H1 (cell line): ENCODE measurements around the gene NHP2. TPM values are rescaled to one million over a fixed set of nuclear protein-coding genes. Genes with fewer than 3 reads are reported as not detected.

Source experiments
- CTCF ChIA-PET: fragments of 300-600 bp; sonication (Branson Sonifier 250); formaldehyde crosslinking; loops from one replicate; lab custom pipeline; 2021; ENCODE audit not compliant: partially characterized antibody; lab: Charles Lee
- POLR2A ChIA-PET: fragments of 300-600 bp; sonication (Branson Sonifier 250); formaldehyde crosslinking; loops from one replicate; lab custom pipeline; 2021; ENCODE audit warnings: inconsistent platforms; ENCODE audit not compliant: partially characterized antibody; lab: Charles Lee
- DNase-seq, 2 experiments: peaks; one replicate each; pipeline versions ENCODE4 v3.0.0 to v3.0.0-alpha.2; 2010 to 2022; ENCODE audit warnings: low spot score in 2 of 2, low read depth in 1 of 2, mixed read lengths in 1 of 2
- FAIRE-seq: peaks from 2 replicates; lab custom pipeline; 2011; peaks lifted over from hg19 to GRCh38; lab: Jason Lieb, UNC
- H2AFZ ChIP-seq: 2 replicates; pipeline ENCODE4 v1.8.1; 2012; ENCODE audit warnings: low read length, inconsistent platforms
- H2AK5ac ChIP-seq: 2 replicates; pipeline ENCODE4 v1.6.1; 2013; ENCODE audit warnings: low read depth, low read length
- H2BK120ac ChIP-seq: replicated peaks from 2 replicates; pipeline ENCODE3; 2013; ENCODE audit warnings: low read depth, low read length, inconsistent platforms
- H2BK12ac ChIP-seq: 2 replicates; pipeline ENCODE4 v1.6.1; 2013; ENCODE audit warnings: low read depth, low read length
- H2BK15ac ChIP-seq: 2 replicates; pipeline ENCODE4 v1.6.1; 2013; ENCODE audit warnings: low read length
- H2BK20ac ChIP-seq: 2 replicates; pipeline ENCODE4 v1.6.1; 2013; ENCODE audit warnings: low read length
- H2BK5ac ChIP-seq: 2 replicates; pipeline ENCODE4 v1.6.1; 2013; ENCODE audit warnings: low read depth, low read length
- H3K14ac ChIP-seq: 2 replicates; pipeline ENCODE4 v1.6.1; 2013; ENCODE audit warnings: inconsistent platforms; ENCODE audit not compliant: insufficient read length
- H3K18ac ChIP-seq: 2 replicates; pipeline ENCODE4 v1.6.1; 2013; ENCODE audit warnings: low read length; ENCODE audit errors: extremely low read depth
- H3K23ac ChIP-seq: 2 replicates; pipeline ENCODE4 v1.6.1; 2013; ENCODE audit warnings: inconsistent platforms; ENCODE audit not compliant: insufficient read length
- H3K23me2 ChIP-seq: 2 replicates; pipeline ENCODE4 v1.6.1; 2013; ENCODE audit warnings: low read depth, low read length
- H3K27ac ChIP-seq: 2 replicates; pipeline ENCODE4 v1.6.1; 2011; ENCODE audit warnings: low read depth, low read length, inconsistent platforms
- H3K27me3 ChIP-seq, 4 experiments: replicated peaks in 1 of 4; 1 replicate in 1 of 4; 2 replicates in 3 of 4; pipeline versions ENCODE4 v1.6.1 to v1.8.1; 2011 to 2013; ENCODE audit warnings: low read length in 3 of 4, mild to moderate bottlenecking in 3 of 4, inconsistent platforms in 2 of 4, mixed read lengths in 2 of 4, moderate library complexity in 1 of 4; ENCODE audit not compliant: control insufficient read depth in 3 of 4, insufficient read depth in 3 of 4; ENCODE audit errors: extremely low read depth in 1 of 4
- H3K36me3 ChIP-seq, 4 experiments: 2 replicates each; pipeline versions ENCODE4 v1.6.1 to v1.8.1; 2011 to 2013; ENCODE audit warnings: mild to moderate bottlenecking in 4 of 4, low read length in 3 of 4, moderate library complexity in 2 of 4, control low read depth in 1 of 4, inconsistent platforms in 1 of 4; ENCODE audit not compliant: insufficient read depth in 4 of 4, control insufficient read depth in 2 of 4
- H3K4ac ChIP-seq: replicated peaks from 2 replicates; pipeline ENCODE3; 2013; ENCODE audit warnings: low read length, low read depth, mixed read lengths, inconsistent platforms; ENCODE audit not compliant: insufficient read length
- H3K4me1 ChIP-seq, 4 experiments: replicated peaks in 1 of 4; 1 replicate in 1 of 4; 2 replicates in 3 of 4; pipeline versions ENCODE4 v1.6.1 to v1.8.1; 2011 to 2013; ENCODE audit warnings: low read length in 3 of 4, inconsistent platforms in 2 of 4, mixed read lengths in 1 of 4; ENCODE audit not compliant: insufficient read depth in 4 of 4, control insufficient read depth in 3 of 4
- H3K4me2 ChIP-seq, 2 experiments: 2 replicates each; pipeline versions ENCODE4 v1.6.1 to v1.8.1; 2011 to 2013; ENCODE audit warnings: low read depth in 2 of 2, low read length in 2 of 2, control low read depth in 1 of 2, inconsistent platforms in 1 of 2, mild to moderate bottlenecking in 1 of 2; ENCODE audit not compliant: insufficient read depth in 1 of 2
- H3K4me3 ChIP-seq, 4 experiments: fragments of 200-600, 300-600 bp in 1 of 4; sonication (generic), shearing (Covaris generic), sonication (Bioruptor Twin) in 1 of 4; 2 replicates each; pipeline versions ENCODE4 v1.5.1 to v1.8.1; 2011 to 2016; ENCODE audit warnings: low read length in 4 of 4, low read depth in 3 of 4, control low read depth in 2 of 4, inconsistent platforms in 2 of 4, mild to moderate bottlenecking in 2 of 4, mixed read lengths in 1 of 4, moderate library complexity in 1 of 4; ENCODE audit not compliant: insufficient read depth in 2 of 4; ENCODE audit errors: extremely low read depth in 1 of 4
- H3K56ac ChIP-seq: replicated peaks from 2 replicates; pipeline ENCODE3; 2013; ENCODE audit warnings: low read depth, mild to moderate bottlenecking, mixed read lengths, low read length, inconsistent platforms; ENCODE audit not compliant: insufficient read length
- H3K79me1 ChIP-seq: 2 replicates; pipeline ENCODE4 v1.6.1; 2013; ENCODE audit warnings: low read depth, low read length, control low read depth
- H3K79me2 ChIP-seq, 2 experiments: 2 replicates each; pipeline versions ENCODE4 v1.6.1 to v1.8.1; 2012 to 2013; ENCODE audit warnings: low read length in 2 of 2, mild to moderate bottlenecking in 2 of 2, inconsistent platforms in 1 of 2; ENCODE audit not compliant: insufficient read depth in 2 of 2, control insufficient read depth in 1 of 2
- H3K9ac ChIP-seq, 4 experiments: replicated peaks in 1 of 4; 1 replicate in 1 of 4; 2 replicates in 3 of 4; pipeline versions ENCODE4 v1.6.1 to v1.8.1; 2011 to 2013; ENCODE audit warnings: low read depth in 3 of 4, low read length in 3 of 4, control low read depth in 2 of 4, mild to moderate bottlenecking in 2 of 4, moderate library complexity in 2 of 4, inconsistent platforms in 1 of 4; ENCODE audit errors: extremely low read depth in 1 of 4
- H3K9me3 ChIP-seq, 2 experiments: 2 replicates each; pipeline versions ENCODE4 v1.6.1 to v1.8.1; 2012 to 2013; ENCODE audit warnings: mild to moderate bottlenecking in 2 of 2, moderate library complexity in 2 of 2, control low read depth in 1 of 2, inconsistent platforms in 1 of 2, low read depth in 1 of 2, low read length in 1 of 2, mixed read lengths in 1 of 2; ENCODE audit not compliant: insufficient read depth in 2 of 2
- H4K20me1 ChIP-seq, 2 experiments: replicated peaks in 1 of 2; 2 replicates each; pipeline versions ENCODE3 to v1.8.1; 2011 to 2013; ENCODE audit warnings: inconsistent platforms in 2 of 2, low read length in 2 of 2, mild to moderate bottlenecking in 1 of 2; ENCODE audit not compliant: insufficient read depth in 2 of 2, control insufficient read depth in 1 of 2
- H4K5ac ChIP-seq: 2 replicates; pipeline ENCODE4 v1.6.1; 2013; ENCODE audit warnings: low read length, low read depth, mixed read lengths, inconsistent platforms; ENCODE audit not compliant: insufficient read length
- H4K8ac ChIP-seq: 2 replicates; pipeline ENCODE4 v1.8.0; 2013; ENCODE audit warnings: mild to moderate bottlenecking, moderate library complexity, low read length, inconsistent platforms; ENCODE audit not compliant: insufficient read depth; ENCODE audit errors: extremely low read depth
- H4K91ac ChIP-seq: replicated peaks from 2 replicates; pipeline ENCODE3; 2013; ENCODE audit warnings: low read length, mixed read lengths, inconsistent platforms; ENCODE audit not compliant: insufficient read length
- BCL11A ChIP-seq, 2 experiments: IDR thresholded peaks; one replicate each; pipeline ENCODE4 v1.6.1; 2011; ENCODE audit warnings: low read depth in 2 of 2, low read length in 2 of 2, mild to moderate bottlenecking in 2 of 2
- CEBPB ChIP-seq: IDR thresholded peaks from 2 replicates; pipeline ENCODE4 v1.6.1; 2012; ENCODE audit warnings: low read depth, low read length
- CHD2 ChIP-seq: IDR thresholded peaks from 2 replicates; pipeline ENCODE4 v1.6.1; 2012; ENCODE audit warnings: low read length, improper control_type of control experiment
- POU5F1 ChIP-seq: IDR thresholded peaks from 2 replicates; pipeline ENCODE4 v1.6.1; 2011; ENCODE audit warnings: low read depth, mild to moderate bottlenecking, low read length, moderate library complexity
- RAD21 ChIP-seq, 2 experiments: IDR thresholded peaks in 1 of 2; conservative IDR thresholded peaks in 1 of 2; 2 replicates each; pipeline ENCODE4 v1.6.1; 2011; ENCODE audit warnings: low read depth in 2 of 2, low read length in 2 of 2, improper control_type of control experiment in 1 of 2, inconsistent platforms in 1 of 2, mild to moderate bottlenecking in 1 of 2, moderate library complexity in 1 of 2
- SIN3A ChIP-seq, 2 experiments: IDR thresholded peaks in 1 of 2; conservative IDR thresholded peaks in 1 of 2; 2 replicates each; pipeline ENCODE4 v1.6.1; 2011 to 2012; ENCODE audit warnings: low read length in 2 of 2, improper control_type of control experiment in 1 of 2, low read depth in 1 of 2, mild to moderate bottlenecking in 1 of 2
- SP1 ChIP-seq: IDR thresholded peaks from 2 replicates; pipeline ENCODE4 v1.6.1; 2011; ENCODE audit warnings: low read depth, low read length
- TAF1 ChIP-seq: IDR thresholded peaks from 2 replicates; pipeline ENCODE4 v1.6.1; 2011; ENCODE audit warnings: mild to moderate bottlenecking, low read depth, low read length
- WGBS, 2 experiments: shearing (Covaris generic) in 1 of 2; methylation state at CpG; one replicate each; pipeline versions ENCODE4 v1.1.6 to v1.1.7; 2013 to 2015; ENCODE audit warnings: low lambda C conversion rate in 2 of 2, mixed read lengths in 2 of 2, inconsistent platforms in 1 of 2, low coverage in 1 of 2, missing lambda C conversion rate in 1 of 2; ENCODE audit not compliant: insufficient replicate concordance in 2 of 2, insufficient coverage in 1 of 2, insufficient read length in 1 of 2; ENCODE audit errors: extremely low coverage in 1 of 2, missing lambda C conversion rate in 1 of 2; 5-methylcytosine and 5-hydroxymethylcytosine counted together
- polyA plus RNA-seq, 7 experiments: library from polyadenylated mRNA; depleted of rRNA in 3 of 7; stranded (reverse) in 5 of 7; unstranded in 2 of 7; fragments of >200 nt in 5 of 7; fragments of 200-250 nt in 2 of 7; gene quantifications; 1 replicate in 5 of 7; 2 replicates in 1 of 7; 4 replicates in 1 of 7; pipeline versions ENCODE4 v1.2.1 to v1.2.3, GENCODE V29; 2011 to 2013; ENCODE audit warnings: missing spikeins in 2 of 7, mixed read lengths in 2 of 7
- total RNA-seq: library from RNA; stranded (reverse); fragmentation: NEBNext Ultra II Directional; extraction: Animal tissue kit (Norgen Biotek cat#: 25700); gene quantifications from 2 replicates; pipeline ENCODE4 v1.2.1, GENCODE V29; 2021
- TF ChIP-seq, protein P1 (sequence below): IDR thresholded peaks from 2 replicates; pipeline ENCODE4 v1.6.1; 2012; ENCODE audit warnings: inconsistent platforms

The NHP2 gene
- total and polyA plus RNA-seq, 2 of the 8 experiments (the other 6 are each of a cell fraction or from before 2014, with no cell fraction given) = 241 to 263 TPM

DNA sequence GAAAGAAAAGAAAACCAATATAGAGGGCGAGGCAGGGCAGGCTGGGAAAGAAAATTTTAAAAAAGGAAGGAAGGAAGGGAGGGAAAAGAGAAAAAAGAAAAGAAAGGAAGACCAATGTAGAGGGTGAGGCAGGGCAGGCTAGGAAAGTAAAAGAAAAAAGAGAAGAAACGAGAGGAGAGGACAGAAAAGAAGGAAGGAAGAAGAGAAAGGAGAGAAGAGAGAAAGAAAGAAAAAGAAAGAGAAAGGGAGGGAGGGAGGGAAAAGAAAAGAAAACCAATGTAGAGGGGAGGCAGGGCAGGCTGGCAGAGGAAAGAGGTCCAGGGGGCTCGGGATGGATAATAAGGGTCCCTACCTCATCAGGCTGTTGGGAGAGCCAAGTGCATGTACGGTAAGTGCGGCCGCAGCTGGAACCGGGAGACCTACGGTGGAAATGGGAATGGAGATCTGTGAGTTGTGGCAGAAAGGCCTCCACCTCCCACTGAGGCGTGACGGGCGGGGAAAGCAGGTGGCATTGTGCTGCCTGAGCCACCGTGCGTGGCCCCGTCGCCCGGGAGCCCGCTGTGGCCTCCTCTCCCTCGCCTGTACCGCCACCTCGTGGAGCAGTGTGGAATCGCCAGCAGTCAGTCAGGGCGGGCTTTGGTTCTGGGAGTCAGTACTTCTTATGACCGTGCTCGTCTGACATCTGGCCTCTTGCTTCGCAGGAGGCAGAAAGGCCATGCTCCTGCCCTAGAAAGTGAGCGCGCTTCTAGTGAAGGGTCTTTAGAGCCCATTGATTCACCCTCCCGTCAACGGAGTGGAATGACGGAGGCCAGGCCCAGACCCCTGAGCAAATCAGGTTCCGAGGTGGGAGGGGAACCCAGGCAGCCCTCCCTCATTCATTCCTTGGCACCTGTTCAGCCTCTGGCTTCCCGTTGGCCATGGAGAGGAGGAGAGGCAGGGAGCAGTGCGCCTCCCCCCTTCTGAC, 10.4 kb upstream of the NHP2 start:
- Histone ChIP-seq H2AK5ac (no peak overlapping the region), H3K23ac (no peak overlapping the region), H4K8ac (peak overlapping the region; percentile 39; the same call in 1 of the 2 replicates), H4K20me1 (no peaks in the 10 kb centered on the region), H3K23me2 (no peaks in the 10 kb centered on the region; the same call in 1 of the 2 replicates), H3K9me3 (no peaks in the 10 kb centered on the region), H2BK5ac (peak overlapping the region; percentile 71), H2BK12ac (peak overlapping the region; percentile 77; the same call in 1 of the 2 replicates), H2BK20ac (no peak overlapping the region), H3K14ac (no peak overlapping the region), H3K4me3 (peak overlapping the region in 3 of 4 experiments; percentile 37 to 49 (median 48); a peak in 6 of 8 replicates), H3K79me1 (no peaks in the 10 kb centered on the region), H3K18ac (peak overlapping the region; percentile 68; the same call in 1 of the 2 replicates), H3K56ac (no peak overlapping the region), H4K5ac (no peak overlapping the region), H3K4me1 (peaks cover 0 to 6% (median 3%) of the 10 kb centered on the region in 4 experiments; a peak in 3 of 7 replicates), H3K9ac (no peak overlapping the region), H3K79me2 (no peaks in the 10 kb centered on the region), H2AFZ (peak overlapping the region; percentile 83), H3K36me3 (no peaks in the 10 kb centered on the region), H3K27me3 (peaks cover 0 to 4% (median 2%) of the 10 kb centered on the region in 4 experiments; a peak in 1 of 7 replicates), H2BK15ac (peak overlapping the region; percentile 83), H4K91ac (peak overlapping the region; percentile 74), H3K27ac (no peak overlapping the region), H3K4ac (no peak overlapping the region), H3K4me2 (peak overlapping the region; percentile 8 to 90), H2BK120ac (no peak overlapping the region)
- FAIRE-seq (peak; percentile 89), DNase-seq (peak in 1 of 2 experiments; percentile 100)
- 9% methylated on average over 31 of the region's 33 CpGs; no CpG with 5 or more reads in 1 of the 2 experiments for WGBS, 2 experiments
- ChIA-PET CTCF (interaction anchor here (1.2 to 24.6 kb wide), 8 partner anchors 10 to 96 kb away, joined by 3 to 515 read pairs (median 5); partner anchors contain the start of gene NHP2), POLR2A (interaction anchor here (1.3 to 2.0 kb wide), 2 partner anchors 11 to 46 kb away, joined by 3 to 16 read pairs; partner anchors contain the start of gene NHP2)
- TF ChIP-seq SP1 (no peak), CHD2 (peak; percentile 25; the same call in 1 of the 2 replicates), RAD21 (IDR thresholded peaks at IDR 0.05 in 1 of 2, conservative IDR thresholded peaks at IDR 0.05 in 1 of 2; ENCODE audit: low read depth in 2 of 2, low read length in 2 of 2) (peak; percentile 96 to 98), CEBPB (no peak), POU5F1 (no peak), TAF1 (0 out of 2 replicates have a peak, but pooled peaks have one; percentile 38), SIN3A (conservative IDR thresholded peaks at IDR 0.05 in 1 of 2, IDR thresholded peaks at IDR 0.05 in 1 of 2; ENCODE audit: low read depth in 1 of 2, low read length in 2 of 2) (peak in 1 of 2 experiments; percentile 81; a peak in 2 of 4 replicates), BCL11A (IDR thresholded peaks at IDR 0.05; ENCODE audit: low read depth in 2 of 2, low read length in 2 of 2) (no peak)
- TF ChIP-seq, protein P1, sequence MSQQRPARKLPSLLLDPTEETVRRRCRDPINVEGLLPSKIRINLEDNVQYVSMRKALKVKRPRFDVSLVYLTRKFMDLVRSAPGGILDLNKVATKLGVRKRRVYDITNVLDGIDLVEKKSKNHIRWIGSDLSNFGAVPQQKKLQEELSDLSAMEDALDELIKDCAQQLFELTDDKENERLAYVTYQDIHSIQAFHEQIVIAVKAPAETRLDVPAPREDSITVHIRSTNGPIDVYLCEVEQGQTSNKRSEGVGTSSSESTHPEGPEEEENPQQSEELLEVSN = peak; percentile 75
